Muscle of leg (tissue), 11 donors: ENCODE measurements around the gene THEM5. TPM values are rescaled to one million over a fixed set of nuclear protein-coding genes. Genes with fewer than 3 reads are reported as not detected.

ENCODE experiments used
- DNase-seq: peaks from one replicate; pipeline ENCODE4 v3.0.0; 2013
- H3K27ac ChIP-seq: one replicate; pipeline ENCODE4 v1.5.1; 2013; ENCODE audit warnings: mild to moderate bottlenecking, low read length, control low read depth
- H3K27me3 ChIP-seq: one replicate; pipeline ENCODE4 v1.6.1; 2013; ENCODE audit warnings: low read length; ENCODE audit not compliant: control insufficient read depth, insufficient read depth
- H3K36me3 ChIP-seq: one replicate; pipeline ENCODE4 v1.6.1; 2013; ENCODE audit warnings: low read length; ENCODE audit not compliant: control insufficient read depth, insufficient read depth
- H3K4me1 ChIP-seq: one replicate; pipeline ENCODE4 v1.6.1; 2013; ENCODE audit warnings: low read length; ENCODE audit not compliant: control insufficient read depth, insufficient read depth
- H3K4me3 ChIP-seq: one replicate; pipeline ENCODE4 v1.5.1; 2013; ENCODE audit warnings: low read length, control low read depth
- H3K9me3 ChIP-seq: replicated peaks from 2 replicates; pipeline ENCODE4 v1.6.1; 2013; ENCODE audit warnings: low read depth, low read length; ENCODE audit not compliant: control insufficient read depth
- WGBS: methylation state at CpG from one replicate; pipeline ENCODE4 v1.1.5; 2013; ENCODE audit warnings: missing lambda C conversion rate; ENCODE audit not compliant: insufficient coverage; 5-methylcytosine and 5-hydroxymethylcytosine counted together
- polyA plus RNA-seq, 8 donors: library from polyadenylated mRNA; unstranded; fragments of 120-200 nt; gene quantifications; one replicate each; pipeline versions ENCODE4 v1.2.1 to v1.2.3, GENCODE V29; 2013; ENCODE audit warnings: inconsistent platforms in 1 of 8, low replicate concordance in 1 of 8; ENCODE audit not compliant: insufficient read length in 8 of 8, insufficient read depth in 1 of 8
- total RNA-seq: library from RNA; stranded (reverse); fragments of 120-200 nt; gene quantifications from one replicate; pipeline ENCODE4 v1.2.4, GENCODE V29; 2013

THEM5 gene
- total and polyA plus RNA-seq, 9 donors = 0.14 to 1.7 (median 0.42) TPM; not detected in 1

GRCh38 chr1:151803164-151803563 lies 50.3 kb downstream of the THEM5 start:
- no peak overlapping the region for H3K4me3 ChIP-seq
- H3K4me1 ChIP-seq = peaks cover 6% of the 10 kb centered on the region
- peaks cover 40% of the 10 kb centered on the region for H3K27me3 ChIP-seq
- no peak for DNase-seq
- no peaks in the 10 kb centered on the region for H3K36me3 ChIP-seq
- H3K27ac ChIP-seq = no peak overlapping the region
- no peaks in the 10 kb centered on the region for H3K9me3 ChIP-seq

GRCh38 chr1:151802372-151802771 lies 51.1 kb downstream of the THEM5 start:
- Histone ChIP-seq H3K36me3 (no peaks in the 10 kb centered on the region), H3K4me3 (no peak overlapping the region), H3K4me1 (peaks cover 6% of the 10 kb centered on the region), H3K9me3 (no peaks in the 10 kb centered on the region), H3K27ac (no peak overlapping the region), H3K27me3 (peaks cover 39% of the 10 kb centered on the region)
- WGBS = 79% methylated on average over 5 of the region's 5 CpGs
- DNase-seq = no peak

DNA sequence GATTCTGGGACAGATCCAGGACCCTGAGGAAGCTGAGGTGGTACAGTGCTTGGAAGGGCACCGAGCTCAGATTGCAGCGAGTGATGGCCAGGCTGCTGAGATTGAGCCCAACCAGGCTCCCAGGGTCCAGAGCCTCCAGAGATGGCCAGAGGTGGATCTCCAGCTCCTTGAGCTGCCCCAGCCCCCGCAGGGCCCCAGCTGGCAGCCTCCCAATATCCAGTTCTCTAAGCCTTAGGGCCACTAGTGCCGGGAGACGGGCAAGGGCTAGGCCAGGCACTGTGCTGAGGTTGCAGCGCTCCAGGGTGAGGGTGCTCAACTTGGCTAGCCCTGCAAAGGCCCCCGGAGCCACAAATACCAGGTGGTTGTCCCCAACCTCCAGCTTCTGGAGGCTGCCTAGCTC lies 51.7 kb downstream of the THEM5 start:
- no peak overlapping the region for H3K27ac ChIP-seq
- H3K4me3 ChIP-seq = no peak overlapping the region
- no peak for DNase-seq
- no peaks in the 10 kb centered on the region for H3K36me3 ChIP-seq
- H3K27me3 ChIP-seq = peaks cover 41% of the 10 kb centered on the region
- H3K4me1 ChIP-seq = peaks cover 3% of the 10 kb centered on the region
- H3K9me3 ChIP-seq = no peaks in the 10 kb centered on the region
- 84% methylated on average over 7 of the region's 7 CpGs for WGBS

- Histone ChIP-seq H3K4me1 (peaks cover 2% of the 10 kb centered on the region), H3K27ac (no peak overlapping the region), H3K4me3 (no peak overlapping the region), H3K36me3 (no peaks in the 10 kb centered on the region), H3K9me3 (no peaks in the 10 kb centered on the region), H3K27me3 (peaks cover 41% of the 10 kb centered on the region)
- DNase-seq = no peak
- 92% methylated on average over 12 of the region's 12 CpGs for WGBS
Measured at GRCh38 chr1:151801310-151801820, 52.1 kb downstream of the THEM5 start.

GRCh38 chr1:151800830-151801229 lies 52.7 kb downstream of the THEM5 start:
- no peak overlapping the region for H3K4me3 ChIP-seq
- no peak overlapping the region for H3K27ac ChIP-seq
- no peak for DNase-seq
- WGBS = 57% methylated on average over 7 of the region's 8 CpGs
- peaks cover 38% of the 10 kb centered on the region for H3K27me3 ChIP-seq
- peaks cover 2% of the 10 kb centered on the region for H3K4me1 ChIP-seq
- H3K9me3 ChIP-seq = no peaks in the 10 kb centered on the region
- H3K36me3 ChIP-seq = no peaks in the 10 kb centered on the region

- H3K4me3 ChIP-seq = no peak overlapping the region
- no peaks in the 10 kb centered on the region for H3K36me3 ChIP-seq
- DNase-seq = no peak
- H3K4me1 ChIP-seq = no peaks in the 10 kb centered on the region
- H3K27me3 ChIP-seq = peaks cover 36% of the 10 kb centered on the region
- WGBS = 34% methylated on average over 5 of the region's 9 CpGs
- no peaks in the 10 kb centered on the region for H3K9me3 ChIP-seq
- no peak overlapping the region for H3K27ac ChIP-seq
Measured at GRCh38 chr1:151799179-151800022, 54.1 kb downstream of the THEM5 start.

- Histone ChIP-seq H3K4me1 (no peaks in the 10 kb centered on the region), H3K9me3 (no peaks in the 10 kb centered on the region), H3K36me3 (no peaks in the 10 kb centered on the region), H3K27ac (no peak overlapping the region), H3K27me3 (peaks cover 34% of the 10 kb centered on the region), H3K4me3 (no peak overlapping the region)
- 71% methylated on average over 1 of the region's 5 CpGs for WGBS
- no peak for DNase-seq
Measured at GRCh38 chr1:151798571-151798970, 54.9 kb downstream of the THEM5 start.

Other genes with a start within 250 kb of the THEM5 start
- 22.3 TPM for gene SNX27, start 241.7 kb downstream of the THEM5 start, total RNA-seq
- gene SNX27, start 241.7 kb downstream of the THEM5 start, polyA plus RNA-seq = 10 to 100 TPM; 15.7 to 21.4 (median 18.6) TPM
- 0.04 TPM for gene CELF3, start 136.9 kb downstream of the THEM5 start, total RNA-seq
- 1 to 10 TPM in 2 of 8 donors, under 1 TPM in 6; 0.43 to 2.0 (median 0.74) TPM for gene CELF3, start 136.9 kb downstream of the THEM5 start, polyA plus RNA-seq
- gene RIIAD1, start 132.2 kb downstream of the THEM5 start, total RNA-seq = 2.7 TPM
- gene RIIAD1, start 132.2 kb downstream of the THEM5 start, polyA plus RNA-seq = 1 to 10 TPM in 5 of 8 donors, under 1 TPM in 2, not detected in 1; 0.59 to 3.4 (median 1.4) TPM
- gene MRPL9, start 90.2 kb downstream of the THEM5 start, total RNA-seq = 67.7 TPM
- 10 to 100 TPM; 66.3 to 87.9 (median 77.7) TPM for gene MRPL9, start 90.2 kb downstream of the THEM5 start, polyA plus RNA-seq
- gene TDRKH, start 63.2 kb downstream of the THEM5 start, total RNA-seq = 3.1 TPM
- 1 to 10 TPM; 3.4 to 3.9 (median 3.6) TPM for gene TDRKH, start 63.2 kb downstream of the THEM5 start, polyA plus RNA-seq
- 0.22 TPM for gene LINGO4, start 48.3 kb downstream of the THEM5 start, total RNA-seq
- under 1 TPM; 0.09 to 0.42 (median 0.25) TPM for gene LINGO4, start 48.3 kb downstream of the THEM5 start, polyA plus RNA-seq
- gene RORC, start 21.9 kb downstream of the THEM5 start, total RNA-seq = 8.6 TPM
- gene RORC, start 21.9 kb downstream of the THEM5 start, polyA plus RNA-seq = 1 to 10 TPM; 2.5 to 8.8 (median 6.6) TPM
- gene C2CD4D, start 13.9 kb downstream of the THEM5 start, total RNA-seq = not detected
- under 1 TPM in 7 of 8 donors, not detected in 1; 0.07 to 0.27 (median 0.18) TPM for gene C2CD4D, start 13.9 kb downstream of the THEM5 start, polyA plus RNA-seq
- 10.8 TPM for gene THEM4, start 55.8 kb upstream of the THEM5 start, total RNA-seq
- gene THEM4, start 55.8 kb upstream of the THEM5 start, polyA plus RNA-seq = 10 to 100 TPM in 7 of 8 donors, 1 to 10 TPM in 1; 9.5 to 19.0 (median 11.4) TPM
- gene S100A10, start 140.1 kb upstream of the THEM5 start, total RNA-seq = 98.6 TPM
- 100 to 1,000 TPM; 178 to 407 (median 227) TPM for gene S100A10, start 140.1 kb upstream of the THEM5 start, polyA plus RNA-seq
- gene S100A11, start 183.3 kb upstream of the THEM5 start, total RNA-seq = 97.6 TPM
- 100 to 1,000 TPM; 159 to 303 (median 191) TPM for gene S100A11, start 183.3 kb upstream of the THEM5 start, polyA plus RNA-seq
- not detected for gene TCHHL1, start 235.4 kb upstream of the THEM5 start, total RNA-seq
- not detected for gene TCHHL1, start 235.4 kb upstream of the THEM5 start, polyA plus RNA-seq